ENCODE measurements around the gene ACADS. TPM values are rescaled to one million over a fixed set of nuclear protein-coding genes. Genes with fewer than 3 reads are reported as not detected.
A peak's percentile ranks its signal among the peaks of the same experiment; 100 is the strongest.

Gene ACADS
- polyA plus RNA-seq (2.2 to 3.8 TPM (median 2.8 TPM) in 3 replicates), polyA minus RNA-seq (1.1 to 3.0 TPM (median 1.3 TPM) in 3 replicates)
- polyA plus RNA-seq (2011; ENCODE audit: low read depth): 0.80 TPM
- polyA plus RNA-seq (2011; cell fraction: cytosol; rRNA removed): 1.3 and 3.4 TPM in 2 replicates
- polyA plus RNA-seq (2011; cell fraction: nucleus; rRNA removed): 2.4 and 3.5 TPM in 2 replicates
- 3.0 and 4.6 TPM in 2 replicates for polyA plus RNA-seq (2012; ENCODE audit: low replicate concordance)
- polyA minus RNA-seq (2011; cell fraction: cytosol; rRNA and poly(A)+ RNA removed): 4.2 TPM
- 2.3 and 2.4 TPM in 2 replicates for polyA minus RNA-seq (2011; cell fraction: nucleus; rRNA and poly(A)+ RNA removed)

DNA sequence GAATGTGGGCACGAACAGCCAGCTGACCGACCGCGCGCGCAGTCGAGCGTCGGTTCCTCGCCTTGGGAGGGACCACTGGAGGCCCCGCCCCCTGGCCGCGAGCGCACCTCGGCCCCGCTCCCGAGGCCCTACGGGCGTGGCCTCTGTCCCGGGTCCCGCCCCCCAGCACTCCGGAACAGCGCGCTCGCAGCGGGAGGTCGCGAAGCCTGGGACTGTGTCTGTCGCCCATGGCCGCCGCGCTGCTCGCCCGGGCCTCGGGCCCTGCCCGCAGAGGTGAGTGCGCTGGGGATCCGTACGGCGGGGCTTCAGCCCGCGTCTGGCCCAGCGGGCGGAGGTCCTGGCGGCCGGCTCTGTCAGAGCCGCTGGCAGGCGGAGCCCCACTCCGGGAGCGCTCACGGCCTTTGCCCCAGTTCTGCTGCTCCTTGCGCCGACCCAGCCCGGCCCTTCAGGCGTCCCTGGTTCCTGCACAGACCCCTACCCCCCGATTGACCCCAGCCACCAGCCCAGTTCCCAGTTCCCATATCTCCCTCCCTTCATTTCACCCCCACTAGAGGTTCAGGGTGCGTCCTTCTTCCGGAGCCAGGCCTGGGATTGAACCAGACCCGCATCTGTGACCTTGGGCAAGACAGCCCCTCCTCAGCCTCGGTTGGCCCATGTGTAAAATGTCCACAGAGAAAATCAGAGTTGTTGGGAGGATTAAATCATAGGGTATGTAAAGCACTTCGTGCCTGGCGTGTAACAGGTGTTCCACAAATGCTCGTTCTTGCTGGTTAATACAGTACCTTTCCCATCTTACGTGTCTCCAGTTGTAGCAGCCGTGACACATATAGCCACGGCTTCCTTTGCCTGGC is at the start of gene ACADS:
ACADS (plus strand) TSS at position 168 of the 851 bp plus-strand sequence; CDS start at position 228, 60 bp downstream.
- Histone ChIP-seq H3K27me3 (ENCODE audit: control insufficient read depth, extremely low read depth, insufficient read depth, low read length) (no peaks in the 10 kb centered on the region), H3K4me1 (ENCODE audit: control insufficient read depth, extremely low read depth, insufficient read depth, low read length) (peaks cover 9% of the 10 kb centered on the region), H3K4me3 (ENCODE audit: control insufficient read depth in 2 of 3, extremely low read depth in 1 of 3, insufficient read depth in 2 of 3, low read depth in 1 of 3, low read length in 3 of 3) (peak within 1 kb of the TSS; percentile 60 to 72 (median 62)), H4K20me1 (ENCODE audit: control insufficient read depth, extremely low read depth, insufficient read depth, low read length) (no peaks in the 10 kb centered on the region), H3K9me1 (ENCODE audit: control insufficient read depth, extremely low read depth, insufficient read depth, low read length) (no peaks in the 10 kb centered on the region), H2AFZ (ENCODE audit: control insufficient read depth, low read length) (peak within 1 kb of the TSS; percentile 55), H3K9me3 (ENCODE audit: control insufficient read depth, low read depth, low read length) (no peaks in the 10 kb centered on the region), H3K9ac (ENCODE audit: control insufficient read depth, extremely low read depth, insufficient read depth, low read length) (peak within 1 kb of the TSS; percentile 73), H3K36me3 (ENCODE audit: control insufficient read depth in 2 of 2, extremely low read depth in 1 of 2, insufficient read depth in 2 of 2, low read length in 2 of 2) (peaks cover 17 to 23% of the 10 kb centered on the region in 2 experiments), H3K27ac (ENCODE audit: control insufficient read depth, insufficient read depth, low read length) (peak within 1 kb of the TSS; percentile 25), H3K79me2 (ENCODE audit: control insufficient read depth, insufficient read depth, low read length) (no peaks in the 10 kb centered on the region), H3K4me2 (ENCODE audit: control insufficient read depth, extremely low read depth, insufficient read depth, low read depth, low read length) (peak within 1 kb of the TSS; percentile 85)
- TF ChIP-seq CTCF (optimal IDR thresholded peaks at IDR 0.05 in 1 of 3, IDR thresholded peaks at IDR 0.05 in 1 of 3, conservative IDR thresholded peaks at IDR 0.05 in 1 of 3; ENCODE audit: extremely low read depth in 1 of 3, insufficient read depth in 2 of 3, low read length in 3 of 3) (no peak), EZH2 (IDR thresholded peaks at IDR 0.05; ENCODE audit: low read length) (no peak)
- FAIRE-seq (no peak), DNase-seq (ENCODE audit: low read depth, low spot score) (peak; percentile 21)
- dilution Hi-C loops (cut with MboI; ENCODE audit: extremely low pct_ligation_motif_present, low sequenced_read_pairs): no loop called here

GRCh38 chr12:120677765-120678473 is 47.7 kb upstream of the ACADS start:
- no peak for DNase-seq (ENCODE audit: low read depth, low spot score)

More at GRCh38 chr12:120677765-120678473, 47.7 kb upstream of the ACADS start:
- peak; percentile 60 for FAIRE-seq
- Histone ChIP-seq H2AFZ (ENCODE audit: control insufficient read depth, low read length) (no peak overlapping the region), H3K36me3 (ENCODE audit: control insufficient read depth in 2 of 2, extremely low read depth in 1 of 2, insufficient read depth in 2 of 2, low read length in 2 of 2) (no peaks in the 10 kb centered on the region), H3K27ac (ENCODE audit: control insufficient read depth, insufficient read depth, low read length) (no peak overlapping the region), H3K27me3 (ENCODE audit: control insufficient read depth, extremely low read depth, insufficient read depth, low read length) (no peaks in the 10 kb centered on the region), H3K79me2 (ENCODE audit: control insufficient read depth, insufficient read depth, low read length) (no peaks in the 10 kb centered on the region), H3K4me3 (ENCODE audit: control insufficient read depth in 2 of 3, extremely low read depth in 1 of 3, insufficient read depth in 2 of 3, low read depth in 1 of 3, low read length in 3 of 3) (no peak overlapping the region), H4K20me1 (ENCODE audit: control insufficient read depth, extremely low read depth, insufficient read depth, low read length) (no peaks in the 10 kb centered on the region), H3K9me3 (ENCODE audit: control insufficient read depth, low read depth, low read length) (no peaks in the 10 kb centered on the region), H3K4me1 (ENCODE audit: control insufficient read depth, extremely low read depth, insufficient read depth, low read length) (peaks cover 14% of the 10 kb centered on the region), H3K9ac (ENCODE audit: control insufficient read depth, extremely low read depth, insufficient read depth, low read length) (no peak overlapping the region), H3K9me1 (ENCODE audit: control insufficient read depth, extremely low read depth, insufficient read depth, low read length) (no peaks in the 10 kb centered on the region), H3K4me2 (ENCODE audit: control insufficient read depth, extremely low read depth, insufficient read depth, low read depth, low read length) (peak overlapping the region; percentile 8)
- TF ChIP-seq EZH2 (IDR thresholded peaks at IDR 0.05; ENCODE audit: low read length): no peak
- TF ChIP-seq CTCF (optimal IDR thresholded peaks at IDR 0.05 in 1 of 3, IDR thresholded peaks at IDR 0.05 in 1 of 3, conservative IDR thresholded peaks at IDR 0.05 in 1 of 3; ENCODE audit: extremely low read depth in 1 of 3, insufficient read depth in 2 of 3, low read length in 3 of 3): no peak
- dilution Hi-C loops (cut with MboI; ENCODE audit: extremely low pct_ligation_motif_present, low sequenced_read_pairs): no loop called here

Measured in keratinocyte (primary cell).